GM19043 (cell line): ENCODE data around the gene CENPX.

Source experiments
- ATAC-seq: cut with Tn5 transposase; IDR thresholded peaks from one replicate; pipeline ENCODE4 v1.9.1; 2021; ENCODE audit warnings: low read depth; ENCODE audit not compliant: unreplicated experiment

Gene CENPX

GRCh38 chr17:82000803-82001570 lies 21.7 kb downstream of the CENPX start:
- ATAC-seq, result no peak

GRCh38 chr17:81999976-82000802 lies 22.5 kb downstream of the CENPX start:
- no peak for ATAC-seq

GRCh38 chr17:81999587-81999975 lies 23.1 kb downstream of the CENPX start:
- no peak for ATAC-seq

GRCh38 chr17:81998691-81999438 lies 23.8 kb downstream of the CENPX start:
- ATAC-seq, result no peak

- no peak for ATAC-seq
Measured at GRCh38 chr17:81998212-81998611, 24.5 kb downstream of the CENPX start.

- no peak for ATAC-seq
Measured at GRCh38 chr17:81996757-81997441, 25.8 kb downstream of the CENPX start.

GRCh38 chr17:81996232-81996756 lies 26.4 kb downstream of the CENPX start:
- ATAC-seq, result no peak

GRCh38 chr17:81995463-81996231 lies 27.0 kb downstream of the CENPX start:
- ATAC-seq, result no peak

GRCh38 chr17:81994593-81995462 lies 27.9 kb downstream of the CENPX start:
- no peak for ATAC-seq

- no peak for ATAC-seq
Measured at GRCh38 chr17:81993729-81994592, 28.7 kb downstream of the CENPX start.

- no peak for ATAC-seq
Measured at GRCh38 chr17:81992306-81993102, 30.2 kb downstream of the CENPX start.

- ATAC-seq, result no peak
Measured at GRCh38 chr17:81991684-81992305, 30.9 kb downstream of the CENPX start.

- no peak for ATAC-seq
Measured at GRCh38 chr17:81990836-81991683, 31.6 kb downstream of the CENPX start.

- ATAC-seq, result no peak
Measured at GRCh38 chr17:81987161-81987770, 35.4 kb downstream of the CENPX start.

- no peak for ATAC-seq
Measured at GRCh38 chr17:81986606-81987005, 36.1 kb downstream of the CENPX start.
